K562 (cell line): Measurements from ENCODE around the gene ALK.

ENCODE experiments used
- HDAC1 ChIP-seq, 2 experiments: fragments of 450-650 bp; IDR thresholded peaks; 2 replicates each; pipeline ENCODE4 v1.6.1; 2016 to 2017; ENCODE audit warnings: inconsistent platforms in 1 of 2, mild to moderate bottlenecking in 1 of 2, moderate library complexity in 1 of 2
- PHTF2 ChIP-seq: fragments of 250-450 bp; sonication (Bioruptor Pico); IDR thresholded peaks from 2 replicates; pipeline ENCODE4 v1.5.0; 2021; ENCODE audit warnings: mild to moderate bottlenecking

GRCh38 chr2:29192526-29192925, 728.9 kb downstream of the ALK start:
- TF ChIP-seq HDAC1 (IDR thresholded peaks at IDR 0.05) (no peak), PHTF2 (CRISPR knock-in tag) (no peak)
